22Rv1 (cell line): ENCODE measurements around the gene TRAF1.

Source experiments
- H3K27ac ChIP-seq: fragments of 450-650 bp; 2 replicates; pipeline ENCODE4 v1.5.1; 2017
- ZFX ChIP-seq: fragments of 450-650 bp; IDR thresholded peaks from 2 replicates; pipeline ENCODE4 v1.6.1; 2017; ENCODE audit warnings: antibody characterized with exemption, borderline replicate concordance
- TF ChIP-seq, protein P1 (sequence below): fragments of 450-650 bp; IDR thresholded peaks from 2 replicates; pipeline ENCODE4 v1.5.1; 2017; ENCODE audit warnings: mild to moderate bottlenecking

TRAF1 gene

GRCh38 chr9:120855827-120856670, 70.5 kb downstream of the TRAF1 start:
- TF ChIP-seq, protein P1, sequence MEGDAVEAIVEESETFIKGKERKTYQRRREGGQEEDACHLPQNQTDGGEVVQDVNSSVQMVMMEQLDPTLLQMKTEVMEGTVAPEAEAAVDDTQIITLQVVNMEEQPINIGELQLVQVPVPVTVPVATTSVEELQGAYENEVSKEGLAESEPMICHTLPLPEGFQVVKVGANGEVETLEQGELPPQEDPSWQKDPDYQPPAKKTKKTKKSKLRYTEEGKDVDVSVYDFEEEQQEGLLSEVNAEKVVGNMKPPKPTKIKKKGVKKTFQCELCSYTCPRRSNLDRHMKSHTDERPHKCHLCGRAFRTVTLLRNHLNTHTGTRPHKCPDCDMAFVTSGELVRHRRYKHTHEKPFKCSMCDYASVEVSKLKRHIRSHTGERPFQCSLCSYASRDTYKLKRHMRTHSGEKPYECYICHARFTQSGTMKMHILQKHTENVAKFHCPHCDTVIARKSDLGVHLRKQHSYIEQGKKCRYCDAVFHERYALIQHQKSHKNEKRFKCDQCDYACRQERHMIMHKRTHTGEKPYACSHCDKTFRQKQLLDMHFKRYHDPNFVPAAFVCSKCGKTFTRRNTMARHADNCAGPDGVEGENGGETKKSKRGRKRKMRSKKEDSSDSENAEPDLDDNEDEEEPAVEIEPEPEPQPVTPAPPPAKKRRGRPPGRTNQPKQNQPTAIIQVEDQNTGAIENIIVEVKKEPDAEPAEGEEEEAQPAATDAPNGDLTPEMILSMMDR: no peak
- TF ChIP-seq ZFX: no peak
- no peak overlapping the region for H3K27ac ChIP-seq

DNA sequence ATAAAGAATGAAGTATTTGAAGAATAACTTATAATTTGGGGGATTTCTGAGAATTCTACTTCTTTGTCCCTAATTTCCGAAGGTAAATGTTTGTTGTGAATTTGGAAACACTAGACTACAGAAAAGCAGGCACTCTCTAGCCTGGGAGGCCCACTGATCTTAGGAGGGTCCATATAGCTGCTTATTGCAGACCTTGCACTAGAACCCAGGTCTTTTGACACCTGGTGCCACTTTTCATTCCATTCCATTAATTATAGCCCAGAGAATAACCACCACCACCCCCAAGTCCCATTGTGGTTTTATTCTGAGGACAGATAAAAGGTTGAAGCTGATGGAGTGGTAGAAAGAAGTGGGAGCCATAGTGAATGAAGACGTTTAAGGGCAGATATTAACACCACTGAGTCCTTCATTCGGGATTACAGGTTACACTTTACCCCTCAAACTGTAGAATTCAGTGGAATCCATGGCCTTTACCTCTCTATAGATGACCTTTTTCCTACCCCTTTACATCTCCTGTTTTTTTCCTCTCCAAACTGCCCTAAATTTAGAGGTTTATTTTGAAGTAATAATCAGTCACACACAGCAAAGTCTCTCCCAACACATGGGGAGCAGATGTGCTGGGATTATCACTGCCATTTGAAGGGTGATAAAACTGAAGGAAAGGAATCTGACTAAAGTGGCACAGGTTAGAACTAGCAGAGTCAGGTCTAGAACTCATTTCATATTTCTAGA, 71.8 kb downstream of the TRAF1 start:
- no peak for TF ChIP-seq ZFX
- TF ChIP-seq, protein P1: no peak
- no peak overlapping the region for H3K27ac ChIP-seq

DNA sequence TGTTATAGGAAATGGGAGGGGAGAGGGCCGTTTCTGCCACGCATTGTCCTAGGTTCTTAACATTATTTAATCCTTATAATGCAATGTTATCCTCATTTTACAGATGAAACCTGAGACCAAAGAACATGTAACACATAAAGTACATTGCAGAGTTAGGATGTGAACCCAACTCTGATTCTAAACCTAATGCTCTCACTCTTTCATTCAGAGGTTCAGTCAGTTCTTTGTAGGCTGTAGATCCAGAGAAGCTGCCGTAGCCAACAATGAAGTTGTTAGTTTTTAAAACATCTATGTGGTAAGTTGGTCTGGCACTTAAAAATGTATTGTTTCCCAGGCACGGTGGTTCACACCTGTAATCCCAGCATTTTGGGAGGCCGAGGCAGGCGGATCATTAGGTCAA, 73.4 kb downstream of the TRAF1 start:
- no peak overlapping the region for H3K27ac ChIP-seq
- TF ChIP-seq ZFX: no peak
- TF ChIP-seq, protein P1: no peak
